Measurements from ENCODE around the gene ADAMTS2.
A peak's percentile ranks its signal among the peaks of the same experiment; 100 is the strongest.

The ADAMTS2 gene

GRCh38 chr5:179267071-179267670, 78.1 kb downstream of the ADAMTS2 start:
- H2BK15ac ChIP-seq (ENCODE audit: low read length) = peak overlapping the region; percentile 58
- H3K27ac ChIP-seq (replicated peaks; ENCODE audit: low read length) = no peak overlapping the region
- H4K91ac ChIP-seq (ENCODE audit: low read depth, low read length, poor library complexity) = no peak overlapping the region
- no peak overlapping the region for H3K4ac ChIP-seq (ENCODE audit: low read length)
- no peak overlapping the region for H3K4me3 ChIP-seq (ENCODE audit: low read length in 2 of 2)
- peak overlapping the region; percentile 16 for H2BK12ac ChIP-seq (ENCODE audit: low read length)
- H3K18ac ChIP-seq (ENCODE audit: low read length) = peak overlapping the region; percentile 71
- peaks cover 5% of the 10 kb centered on the region for H3K79me1 ChIP-seq (ENCODE audit: low read depth, low read length)
- no CpG with 5 or more reads among the region's 17 CpGs for WGBS, 2 donors (ENCODE audit: extremely low coverage in 2 of 2, insufficient read length in 2 of 2, insufficient replicate concordance in 1 of 2)
- H3K36me3 ChIP-seq (replicated peaks in 1 of 2; ENCODE audit: control insufficient read depth in 2 of 2, insufficient read depth in 2 of 2, low read length in 2 of 2) = no peaks in the 10 kb centered on the region
- peak overlapping the region; percentile 83 for H2AK5ac ChIP-seq (ENCODE audit: low read depth, low read length)
- H2BK120ac ChIP-seq (ENCODE audit: low read depth, low read length) = no peak overlapping the region
- no peak overlapping the region for H2AFZ ChIP-seq (ENCODE audit: low read length)
- no peak for DNase-seq (ENCODE audit: low spot score)
- H3K27me3 ChIP-seq (ENCODE audit: control insufficient read depth in 3 of 3, insufficient read depth in 3 of 3, low read depth in 1 of 3, low read length in 3 of 3) = peaks cover 0 to 5% (median 0%) of the 10 kb centered on the region in 3 experiments
- H2BK5ac ChIP-seq (ENCODE audit: low read length) = peak overlapping the region; percentile 43
- no peak overlapping the region for H3K4me2 ChIP-seq (ENCODE audit: insufficient read depth, low read length, poor library complexity, severe bottlenecking)
- peak overlapping the region; percentile 89 for H3K14ac ChIP-seq (ENCODE audit: low read length)
- H3K9me3 ChIP-seq (replicated peaks in 1 of 2; ENCODE audit: control insufficient read depth in 2 of 2, insufficient read depth in 1 of 2, low read depth in 1 of 2, low read length in 2 of 2) = no peaks in the 10 kb centered on the region
- peaks cover 0 to 8% of the 10 kb centered on the region in 2 donors for H3K4me1 ChIP-seq (ENCODE audit: control insufficient read depth in 2 of 2, insufficient read depth in 1 of 2, low read depth in 1 of 2, low read length in 2 of 2)
- H4K8ac ChIP-seq (ENCODE audit: low read depth, low read length) = no peak overlapping the region
- peak overlapping the region; percentile 55 for H3K9ac ChIP-seq (ENCODE audit: low read depth, low read length, poor library complexity)
- peak overlapping the region; percentile 81 for H3K23ac ChIP-seq (ENCODE audit: low read depth, low read length, poor library complexity)

- no peak overlapping the region for H3K27ac ChIP-seq (replicated peaks; ENCODE audit: low read length)
- no peak overlapping the region for H3K4me3 ChIP-seq (ENCODE audit: low read length in 2 of 2)
- H2BK15ac ChIP-seq (ENCODE audit: low read length) = no peak overlapping the region
Measured at GRCh38 chr5:179266291-179267070, 78.8 kb downstream of the ADAMTS2 start.

GRCh38 chr5:179265514-179266290, 79.6 kb downstream of the ADAMTS2 start:
- DNase-seq (ENCODE audit: low spot score) = no peak
- Histone ChIP-seq H3K27ac (replicated peaks; ENCODE audit: low read length) (no peak overlapping the region), H3K9me3 (replicated peaks in 1 of 2; ENCODE audit: control insufficient read depth in 2 of 2, insufficient read depth in 1 of 2, low read depth in 1 of 2, low read length in 2 of 2) (no peaks in the 10 kb centered on the region)

More at GRCh38 chr5:179266291-179267070, 78.8 kb downstream of the ADAMTS2 start:
- H3K4me2 ChIP-seq (ENCODE audit: insufficient read depth, low read length, poor library complexity, severe bottlenecking) = no peak overlapping the region
- H3K4me1 ChIP-seq (ENCODE audit: control insufficient read depth in 2 of 2, insufficient read depth in 1 of 2, low read depth in 1 of 2, low read length in 2 of 2) = peaks cover 0 to 10% of the 10 kb centered on the region in 2 donors
- H2AK5ac ChIP-seq (ENCODE audit: low read depth, low read length) = peak overlapping the region; percentile 83
- H2BK12ac ChIP-seq (ENCODE audit: low read length) = no peak overlapping the region
- H3K18ac ChIP-seq (ENCODE audit: low read length) = peak overlapping the region; percentile 64
- peak overlapping the region; percentile 55 for H3K9ac ChIP-seq (ENCODE audit: low read depth, low read length, poor library complexity)
- no peak overlapping the region for H3K14ac ChIP-seq (ENCODE audit: low read length)
- H2AFZ ChIP-seq (ENCODE audit: low read length) = no peak overlapping the region
- no peak overlapping the region for H3K23ac ChIP-seq (ENCODE audit: low read depth, low read length, poor library complexity)
- no peak for DNase-seq (ENCODE audit: low spot score)
- H2BK5ac ChIP-seq (ENCODE audit: low read length) = peak overlapping the region; percentile 43
- peaks cover 0 to 5% (median 0%) of the 10 kb centered on the region in 3 experiments for H3K27me3 ChIP-seq (ENCODE audit: control insufficient read depth in 3 of 3, insufficient read depth in 3 of 3, low read depth in 1 of 3, low read length in 3 of 3)
- H4K8ac ChIP-seq (ENCODE audit: low read depth, low read length) = peak overlapping the region; percentile 48
- no peak overlapping the region for H4K91ac ChIP-seq (ENCODE audit: low read depth, low read length, poor library complexity)
- H3K4ac ChIP-seq (ENCODE audit: low read length) = no peak overlapping the region
- no peak overlapping the region for H2BK120ac ChIP-seq (ENCODE audit: low read depth, low read length)
- H3K9me3 ChIP-seq (replicated peaks in 1 of 2; ENCODE audit: control insufficient read depth in 2 of 2, insufficient read depth in 1 of 2, low read depth in 1 of 2, low read length in 2 of 2) = no peaks in the 10 kb centered on the region
- no CpG with 5 or more reads among the region's 13 CpGs for WGBS, 2 donors (ENCODE audit: extremely low coverage in 2 of 2, insufficient read length in 2 of 2, insufficient replicate concordance in 1 of 2)
- no peaks in the 10 kb centered on the region for H3K36me3 ChIP-seq (replicated peaks in 1 of 2; ENCODE audit: control insufficient read depth in 2 of 2, insufficient read depth in 2 of 2, low read length in 2 of 2)
- H3K79me1 ChIP-seq (ENCODE audit: low read depth, low read length) = peaks cover 5% of the 10 kb centered on the region

More at GRCh38 chr5:179265514-179266290, 79.6 kb downstream of the ADAMTS2 start:
- Histone ChIP-seq H2BK5ac (ENCODE audit: low read length) (peak overlapping the region; percentile 66), H2BK15ac (ENCODE audit: low read length) (no peak overlapping the region), H3K4ac (ENCODE audit: low read length) (no peak overlapping the region), H3K9ac (ENCODE audit: low read depth, low read length, poor library complexity) (peak overlapping the region; percentile 44), H3K4me3 (ENCODE audit: low read length in 2 of 2) (no peak overlapping the region), H3K14ac (ENCODE audit: low read length) (peak overlapping the region; percentile 63), H3K36me3 (replicated peaks in 1 of 2; ENCODE audit: control insufficient read depth in 2 of 2, insufficient read depth in 2 of 2, low read length in 2 of 2) (no peaks in the 10 kb centered on the region), H3K4me1 (ENCODE audit: control insufficient read depth in 2 of 2, insufficient read depth in 1 of 2, low read depth in 1 of 2, low read length in 2 of 2) (peaks cover 0 to 11% of the 10 kb centered on the region in 2 donors), H3K27me3 (ENCODE audit: control insufficient read depth in 3 of 3, insufficient read depth in 3 of 3, low read depth in 1 of 3, low read length in 3 of 3) (peaks cover 0 to 5% (median 0%) of the 10 kb centered on the region in 3 experiments), H2BK12ac (ENCODE audit: low read length) (peak overlapping the region; percentile 58), H4K8ac (ENCODE audit: low read depth, low read length) (no peak overlapping the region), H2BK120ac (ENCODE audit: low read depth, low read length) (no peak overlapping the region), H3K18ac (ENCODE audit: low read length) (peak overlapping the region; percentile 85), H3K23ac (ENCODE audit: low read depth, low read length, poor library complexity) (no peak overlapping the region), H2AK5ac (ENCODE audit: low read depth, low read length) (peak overlapping the region; percentile 92), H4K91ac (ENCODE audit: low read depth, low read length, poor library complexity) (no peak overlapping the region), H3K4me2 (ENCODE audit: insufficient read depth, low read length, poor library complexity, severe bottlenecking) (no peak overlapping the region), H2AFZ (ENCODE audit: low read length) (peak overlapping the region; percentile 35), H3K79me1 (ENCODE audit: low read depth, low read length) (peaks cover 5% of the 10 kb centered on the region)
- WGBS, 2 donors (ENCODE audit: extremely low coverage in 2 of 2, insufficient read length in 2 of 2, insufficient replicate concordance in 1 of 2) = no CpG with 5 or more reads among the region's 35 CpGs
